H1 (cell line): ENCODE results near the gene ZFHX2. TPM values are rescaled to one million over a fixed set of nuclear protein-coding genes. Genes with fewer than 3 reads are reported as not detected.
"Not testable (repeated sequence)": the region's sequence is repeated elsewhere in the genome, so short reads cannot be mapped to it uniquely, and the experiment has no call there.

Experiments used
- CTCF ChIA-PET: fragments of 300-600 bp; sonication (Branson Sonifier 250); formaldehyde crosslinking; loops from one replicate; lab custom pipeline; 2021; ENCODE audit not compliant: partially characterized antibody; lab: Charles Lee
- POLR2A ChIA-PET: fragments of 300-600 bp; sonication (Branson Sonifier 250); formaldehyde crosslinking; loops from one replicate; lab custom pipeline; 2021; ENCODE audit warnings: inconsistent platforms; ENCODE audit not compliant: partially characterized antibody; lab: Charles Lee
- DNase-seq, 2 experiments: peaks; one replicate each; pipeline versions ENCODE4 v3.0.0 to v3.0.0-alpha.2; 2010 to 2022; ENCODE audit warnings: low spot score in 2 of 2, low read depth in 1 of 2, mixed read lengths in 1 of 2
- FAIRE-seq: peaks from 2 replicates; lab custom pipeline; 2011; peaks lifted over from hg19 to GRCh38; lab: Jason Lieb, UNC
- H2AFZ ChIP-seq: 2 replicates; pipeline ENCODE4 v1.8.1; 2012; ENCODE audit warnings: low read length, inconsistent platforms
- H2AK5ac ChIP-seq: 2 replicates; pipeline ENCODE4 v1.6.1; 2013; ENCODE audit warnings: low read depth, low read length
- H2BK120ac ChIP-seq: replicated peaks from 2 replicates; pipeline ENCODE3; 2013; ENCODE audit warnings: low read depth, low read length, inconsistent platforms
- H2BK12ac ChIP-seq: 2 replicates; pipeline ENCODE4 v1.6.1; 2013; ENCODE audit warnings: low read depth, low read length
- H2BK15ac ChIP-seq: 2 replicates; pipeline ENCODE4 v1.6.1; 2013; ENCODE audit warnings: low read length
- H2BK20ac ChIP-seq: 2 replicates; pipeline ENCODE4 v1.6.1; 2013; ENCODE audit warnings: low read length
- H2BK5ac ChIP-seq: 2 replicates; pipeline ENCODE4 v1.6.1; 2013; ENCODE audit warnings: low read depth, low read length
- H3K14ac ChIP-seq: 2 replicates; pipeline ENCODE4 v1.6.1; 2013; ENCODE audit warnings: inconsistent platforms; ENCODE audit not compliant: insufficient read length
- H3K18ac ChIP-seq: 2 replicates; pipeline ENCODE4 v1.6.1; 2013; ENCODE audit warnings: low read length; ENCODE audit errors: extremely low read depth
- H3K23ac ChIP-seq: 2 replicates; pipeline ENCODE4 v1.6.1; 2013; ENCODE audit warnings: inconsistent platforms; ENCODE audit not compliant: insufficient read length
- H3K23me2 ChIP-seq: 2 replicates; pipeline ENCODE4 v1.6.1; 2013; ENCODE audit warnings: low read depth, low read length
- H3K27ac ChIP-seq: 2 replicates; pipeline ENCODE4 v1.6.1; 2011; ENCODE audit warnings: low read depth, low read length, inconsistent platforms
- H3K27me3 ChIP-seq, 4 experiments: replicated peaks in 1 of 4; 1 replicate in 1 of 4; 2 replicates in 3 of 4; pipeline versions ENCODE4 v1.6.1 to v1.8.1; 2011 to 2013; ENCODE audit warnings: low read length in 3 of 4, mild to moderate bottlenecking in 3 of 4, inconsistent platforms in 2 of 4, mixed read lengths in 2 of 4, moderate library complexity in 1 of 4; ENCODE audit not compliant: control insufficient read depth in 3 of 4, insufficient read depth in 3 of 4; ENCODE audit errors: extremely low read depth in 1 of 4
- H3K36me3 ChIP-seq, 4 experiments: 2 replicates each; pipeline versions ENCODE4 v1.6.1 to v1.8.1; 2011 to 2013; ENCODE audit warnings: mild to moderate bottlenecking in 4 of 4, low read length in 3 of 4, moderate library complexity in 2 of 4, control low read depth in 1 of 4, inconsistent platforms in 1 of 4; ENCODE audit not compliant: insufficient read depth in 4 of 4, control insufficient read depth in 2 of 4
- H3K4ac ChIP-seq: replicated peaks from 2 replicates; pipeline ENCODE3; 2013; ENCODE audit warnings: low read length, low read depth, mixed read lengths, inconsistent platforms; ENCODE audit not compliant: insufficient read length
- H3K4me1 ChIP-seq, 4 experiments: replicated peaks in 1 of 4; 1 replicate in 1 of 4; 2 replicates in 3 of 4; pipeline versions ENCODE4 v1.6.1 to v1.8.1; 2011 to 2013; ENCODE audit warnings: low read length in 3 of 4, inconsistent platforms in 2 of 4, mixed read lengths in 1 of 4; ENCODE audit not compliant: insufficient read depth in 4 of 4, control insufficient read depth in 3 of 4
- H3K4me2 ChIP-seq, 2 experiments: 2 replicates each; pipeline versions ENCODE4 v1.6.1 to v1.8.1; 2011 to 2013; ENCODE audit warnings: low read depth in 2 of 2, low read length in 2 of 2, control low read depth in 1 of 2, inconsistent platforms in 1 of 2, mild to moderate bottlenecking in 1 of 2; ENCODE audit not compliant: insufficient read depth in 1 of 2
- H3K4me3 ChIP-seq, 4 experiments: fragments of 200-600, 300-600 bp in 1 of 4; sonication (generic), shearing (Covaris generic), sonication (Bioruptor Twin) in 1 of 4; 2 replicates each; pipeline versions ENCODE4 v1.5.1 to v1.8.1; 2011 to 2016; ENCODE audit warnings: low read length in 4 of 4, low read depth in 3 of 4, control low read depth in 2 of 4, inconsistent platforms in 2 of 4, mild to moderate bottlenecking in 2 of 4, mixed read lengths in 1 of 4, moderate library complexity in 1 of 4; ENCODE audit not compliant: insufficient read depth in 2 of 4; ENCODE audit errors: extremely low read depth in 1 of 4
- H3K56ac ChIP-seq: replicated peaks from 2 replicates; pipeline ENCODE3; 2013; ENCODE audit warnings: low read depth, mild to moderate bottlenecking, mixed read lengths, low read length, inconsistent platforms; ENCODE audit not compliant: insufficient read length
- H3K79me1 ChIP-seq: 2 replicates; pipeline ENCODE4 v1.6.1; 2013; ENCODE audit warnings: low read depth, low read length, control low read depth
- H3K79me2 ChIP-seq, 2 experiments: 2 replicates each; pipeline versions ENCODE4 v1.6.1 to v1.8.1; 2012 to 2013; ENCODE audit warnings: low read length in 2 of 2, mild to moderate bottlenecking in 2 of 2, inconsistent platforms in 1 of 2; ENCODE audit not compliant: insufficient read depth in 2 of 2, control insufficient read depth in 1 of 2
- H3K9ac ChIP-seq, 4 experiments: replicated peaks in 1 of 4; 1 replicate in 1 of 4; 2 replicates in 3 of 4; pipeline versions ENCODE4 v1.6.1 to v1.8.1; 2011 to 2013; ENCODE audit warnings: low read depth in 3 of 4, low read length in 3 of 4, control low read depth in 2 of 4, mild to moderate bottlenecking in 2 of 4, moderate library complexity in 2 of 4, inconsistent platforms in 1 of 4; ENCODE audit errors: extremely low read depth in 1 of 4
- H3K9me3 ChIP-seq, 2 experiments: 2 replicates each; pipeline versions ENCODE4 v1.6.1 to v1.8.1; 2012 to 2013; ENCODE audit warnings: mild to moderate bottlenecking in 2 of 2, moderate library complexity in 2 of 2, control low read depth in 1 of 2, inconsistent platforms in 1 of 2, low read depth in 1 of 2, low read length in 1 of 2, mixed read lengths in 1 of 2; ENCODE audit not compliant: insufficient read depth in 2 of 2
- H4K20me1 ChIP-seq, 2 experiments: replicated peaks in 1 of 2; 2 replicates each; pipeline versions ENCODE3 to v1.8.1; 2011 to 2013; ENCODE audit warnings: inconsistent platforms in 2 of 2, low read length in 2 of 2, mild to moderate bottlenecking in 1 of 2; ENCODE audit not compliant: insufficient read depth in 2 of 2, control insufficient read depth in 1 of 2
- H4K5ac ChIP-seq: 2 replicates; pipeline ENCODE4 v1.6.1; 2013; ENCODE audit warnings: low read length, low read depth, mixed read lengths, inconsistent platforms; ENCODE audit not compliant: insufficient read length
- H4K8ac ChIP-seq: 2 replicates; pipeline ENCODE4 v1.8.0; 2013; ENCODE audit warnings: mild to moderate bottlenecking, moderate library complexity, low read length, inconsistent platforms; ENCODE audit not compliant: insufficient read depth; ENCODE audit errors: extremely low read depth
- H4K91ac ChIP-seq: replicated peaks from 2 replicates; pipeline ENCODE3; 2013; ENCODE audit warnings: low read length, mixed read lengths, inconsistent platforms; ENCODE audit not compliant: insufficient read length
- WGBS, 2 experiments: shearing (Covaris generic) in 1 of 2; methylation state at CpG; one replicate each; pipeline versions ENCODE4 v1.1.6 to v1.1.7; 2013 to 2015; ENCODE audit warnings: low lambda C conversion rate in 2 of 2, mixed read lengths in 2 of 2, inconsistent platforms in 1 of 2, low coverage in 1 of 2, missing lambda C conversion rate in 1 of 2; ENCODE audit not compliant: insufficient replicate concordance in 2 of 2, insufficient coverage in 1 of 2, insufficient read length in 1 of 2; ENCODE audit errors: extremely low coverage in 1 of 2, missing lambda C conversion rate in 1 of 2; 5-methylcytosine and 5-hydroxymethylcytosine counted together
- polyA plus RNA-seq, 7 experiments: library from polyadenylated mRNA; depleted of rRNA in 3 of 7; stranded (reverse) in 5 of 7; unstranded in 2 of 7; fragments of >200 nt in 5 of 7; fragments of 200-250 nt in 2 of 7; gene quantifications; 1 replicate in 5 of 7; 2 replicates in 1 of 7; 4 replicates in 1 of 7; pipeline versions ENCODE4 v1.2.1 to v1.2.3, GENCODE V29; 2011 to 2013; ENCODE audit warnings: missing spikeins in 2 of 7, mixed read lengths in 2 of 7
- total RNA-seq: library from RNA; stranded (reverse); fragmentation: NEBNext Ultra II Directional; extraction: Animal tissue kit (Norgen Biotek cat#: 25700); gene quantifications from 2 replicates; pipeline ENCODE4 v1.2.1, GENCODE V29; 2021

Gene ZFHX2
- total and polyA plus RNA-seq, 2 of the 8 experiments (the other 6 are each of a cell fraction or from before 2014, with no cell fraction given) = 2.7 to 27.0 TPM

DNA sequence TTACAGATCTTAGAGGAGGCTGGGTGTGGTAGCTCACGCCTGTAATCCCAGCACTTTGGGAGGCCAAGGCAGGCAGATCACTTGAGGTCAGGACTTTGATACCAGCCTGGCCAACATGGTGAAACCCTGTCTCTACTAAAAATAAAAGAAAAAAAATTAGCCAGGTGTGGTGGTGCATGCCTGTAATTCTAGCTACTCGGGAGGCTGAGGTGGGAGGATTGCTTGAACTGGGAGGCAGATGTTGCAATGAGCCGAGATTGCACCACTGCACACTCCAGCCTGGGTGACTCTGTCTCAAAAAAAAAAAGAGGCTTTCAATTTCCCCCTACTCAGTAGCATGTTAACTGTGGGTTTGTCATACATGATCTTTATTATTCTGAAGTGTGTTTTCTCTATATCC is 42.6 kb upstream of the ZFHX2 start:
- H4K8ac ChIP-seq, H2AK5ac ChIP-seq, H2AFZ ChIP-seq, H3K4me3 ChIP-seq, H3K9ac ChIP-seq, POLR2A ChIA-PET, H2BK20ac ChIP-seq, H3K23me2 ChIP-seq, H3K9me3 ChIP-seq, H4K5ac ChIP-seq, H3K4me2 ChIP-seq, H3K79me1 ChIP-seq, H3K27me3 ChIP-seq, H2BK12ac ChIP-seq, FAIRE-seq, H2BK5ac ChIP-seq, H3K79me2 ChIP-seq, H3K14ac ChIP-seq, H2BK15ac ChIP-seq, H3K56ac ChIP-seq, H3K4me1 ChIP-seq, H3K18ac ChIP-seq, H2BK120ac ChIP-seq, H4K20me1 ChIP-seq, H3K4ac ChIP-seq, H3K36me3 ChIP-seq, H4K91ac ChIP-seq, H3K27ac ChIP-seq, H3K23ac ChIP-seq: not testable (repeated sequence)
- CTCF ChIA-PET = interaction anchor here (0.6 to 3.0 kb wide), 3 partner anchors 38 to 448 kb away, joined by 3 to 10 read pairs (median 3); no protein-coding TSS in a partner anchor
- peak in 1 of 2 experiments; percentile 17 for DNase-seq
- WGBS, 2 experiments = 94% methylated on average over 3 of the region's 3 CpGs; no CpG with 5 or more reads in 1 of the 2 experiments
